ENCODE data around the gene DAGLA.

- TF ChIP-seq CTCF (IDR thresholded peaks at IDR 0.05) (no peak), EZH2phosphoT487 (IDR thresholded peaks at IDR 0.05) (no peak)
These were observed 64.0 kb downstream of the DAGLA start for GRCh38 chr11:61744181-61744580.

Data from neural progenitor cell (in vitro differentiated cells).